Coronary artery (tissue), 2 donors: ENCODE measurements around the gene KRTAP10-6.

Experiments used
- DNase-seq: peaks from one replicate; pipeline ENCODE4 v3.0.0-alpha.2; 2017; ENCODE audit warnings: low spot score
- H3K27ac ChIP-seq, 2 donors: fragments of 200-600 bp; sonication (generic); one replicate each; pipeline ENCODE4 v1.5.1; 2016 to 2019
- H3K4me3 ChIP-seq: fragments of 200-600 bp; sonication (generic); 2 replicates; pipeline ENCODE4 v1.5.1; 2016; ENCODE audit warnings: mild to moderate bottlenecking, moderate library complexity
- CTCF ChIP-seq: fragments of 200-600 bp; sonication (generic); IDR thresholded peaks from one replicate; pipeline ENCODE4 v1.5.1; 2019; ENCODE audit warnings: antibody characterized with exemption

The KRTAP10-6 gene

GRCh38 chr21:44615466-44615865 is 23.2 kb upstream of the KRTAP10-6 start:
- H3K27ac ChIP-seq, result no peak overlapping the region
- no peak for TF ChIP-seq CTCF
- H3K4me3 ChIP-seq, result no peak overlapping the region
- no peak for DNase-seq

GRCh38 chr21:44614961-44615391 is 22.7 kb upstream of the KRTAP10-6 start:
- TF ChIP-seq CTCF, result no peak
- no peak for DNase-seq
- no peak overlapping the region for H3K4me3 ChIP-seq
- no peak overlapping the region for H3K27ac ChIP-seq

- Histone ChIP-seq H3K27ac (no peak overlapping the region), H3K4me3 (no peak overlapping the region)
- TF ChIP-seq CTCF, result no peak
- no peak for DNase-seq
Measured at GRCh38 chr21:44614161-44614631, 21.9 kb upstream of the KRTAP10-6 start.

- no peak overlapping the region for H3K4me3 ChIP-seq
- no peak for DNase-seq
- TF ChIP-seq CTCF, result no peak
- no peak overlapping the region for H3K27ac ChIP-seq
Measured at GRCh38 chr21:44613386-44614155, 21.3 kb upstream of the KRTAP10-6 start.

- TF ChIP-seq CTCF, result no peak
- no peak for DNase-seq
- no peak overlapping the region for H3K4me3 ChIP-seq
Measured at GRCh38 chr21:44612669-44613229, 20.4 kb upstream of the KRTAP10-6 start.

GRCh38 chr21:44612029-44612486 is 19.8 kb upstream of the KRTAP10-6 start, which contains the start of gene KRTAP10-8:
TSS of gene KRTAP10-8 (plus strand) at chr21:44612079. CDS start at chr21:44612101, 22 bp downstream.
- H3K27ac ChIP-seq, result no peak within 1 kb of the TSS
- no peak for TF ChIP-seq CTCF
- H3K4me3 ChIP-seq, result no peak within 1 kb of the TSS
- DNase-seq, result no peak

More at GRCh38 chr21:44612669-44613229, 20.4 kb upstream of the KRTAP10-6 start:
- H3K27ac ChIP-seq, result no peak overlapping the region
